Small intestine (tissue), 7 donors: Measurements from ENCODE around the gene ZNF500. TPM values are rescaled to one million over a fixed set of nuclear protein-coding genes. Genes with fewer than 3 reads are reported as not detected.

ENCODE experiments used
- DNase-seq, 2 donors: peaks; one replicate each; pipeline versions ENCODE4 v3.0.0 to v3.0.0-alpha.2; 2013
- FAIRE-seq: peaks from 2 replicates; lab custom pipeline; 2012; peaks lifted over from hg19 to GRCh38; lab: Jason Lieb, UNC
- H3K27ac ChIP-seq, 3 donors: one replicate each; pipeline ENCODE4 v1.5.1; 2013; ENCODE audit warnings: low read length in 2 of 3, mild to moderate bottlenecking in 2 of 3, control low read depth in 1 of 3, inconsistent platforms in 1 of 3, low read depth in 1 of 3, moderate library complexity in 1 of 3
- H3K27me3 ChIP-seq, 3 donors: one replicate each; pipeline ENCODE4 v1.6.1; 2013; ENCODE audit warnings: low read length in 3 of 3, inconsistent platforms in 1 of 3; ENCODE audit not compliant: control insufficient read depth in 3 of 3, insufficient read depth in 3 of 3
- H3K36me3 ChIP-seq, 3 donors: one replicate each; pipeline ENCODE4 v1.6.1; 2013; ENCODE audit warnings: low read length in 3 of 3, inconsistent platforms in 1 of 3, low read depth in 1 of 3, mild to moderate bottlenecking in 1 of 3, moderate library complexity in 1 of 3; ENCODE audit not compliant: control insufficient read depth in 3 of 3, insufficient read depth in 2 of 3
- H3K4me1 ChIP-seq, 3 donors: one replicate each; pipeline ENCODE4 v1.6.1; 2013; ENCODE audit warnings: low read length in 2 of 3, inconsistent platforms in 1 of 3, low read depth in 1 of 3, mild to moderate bottlenecking in 1 of 3, moderate library complexity in 1 of 3; ENCODE audit not compliant: control insufficient read depth in 3 of 3, insufficient read depth in 2 of 3
- H3K4me3 ChIP-seq, 3 donors: one replicate each; pipeline ENCODE4 v1.5.1; 2013; ENCODE audit warnings: low read length in 3 of 3, control low read depth in 1 of 3, inconsistent platforms in 1 of 3, low read depth in 1 of 3, mild to moderate bottlenecking in 1 of 3, moderate library complexity in 1 of 3
- H3K9me3 ChIP-seq, 2 donors: one replicate each; pipeline ENCODE4 v1.6.1; 2013; ENCODE audit warnings: low read depth in 1 of 2, low read length in 1 of 2; ENCODE audit not compliant: control insufficient read depth in 2 of 2, insufficient read depth in 1 of 2
- WGBS, 3 donors: extraction: QIAGEN DNeasy Blood & Tissue Kit; methylation state at CpG; one replicate each; pipeline ENCODE4 v1.1.7; 2013; 5-methylcytosine and 5-hydroxymethylcytosine counted together
- polyA plus RNA-seq, 4 donors: library from polyadenylated mRNA; stranded (reverse) in 3 of 4; unstranded in 1 of 4; fragments of 200-250 nt in 3 of 4; fragments of 120-200 nt in 1 of 4; gene quantifications; one replicate each; pipeline versions ENCODE4 v1.2.1 to v1.2.3, GENCODE V29; 2013
- donor health status: healthy with polysubstance abuse.
- donor health status: control.
- donor health status: control.
- donor health status: Bipolar disorder and iron deficiency.
- donor health status: healthy.

ZNF500 gene
- polyA plus RNA-seq, 4 donors: 2.0 to 11.1 (median 6.6) TPM

- Histone ChIP-seq H3K4me1 (peaks cover 0 to 13% (median 0%) of the 10 kb centered on the region in 3 donors), H3K27ac (no peak overlapping the region), H3K9me3 (no peaks in the 10 kb centered on the region), H3K36me3 (no peaks in the 10 kb centered on the region), H3K4me3 (no peak overlapping the region), H3K27me3 (no peaks in the 10 kb centered on the region)
- FAIRE-seq: no peak
- 78 to 81% (median 81%) methylated on average over 12 to 16 of the region's 16 CpGs for WGBS, 3 donors
- no peak for DNase-seq
Observed at GRCh38 chr16:4783951-4784336, 17.0 kb upstream of the ZNF500 start.

DNA sequence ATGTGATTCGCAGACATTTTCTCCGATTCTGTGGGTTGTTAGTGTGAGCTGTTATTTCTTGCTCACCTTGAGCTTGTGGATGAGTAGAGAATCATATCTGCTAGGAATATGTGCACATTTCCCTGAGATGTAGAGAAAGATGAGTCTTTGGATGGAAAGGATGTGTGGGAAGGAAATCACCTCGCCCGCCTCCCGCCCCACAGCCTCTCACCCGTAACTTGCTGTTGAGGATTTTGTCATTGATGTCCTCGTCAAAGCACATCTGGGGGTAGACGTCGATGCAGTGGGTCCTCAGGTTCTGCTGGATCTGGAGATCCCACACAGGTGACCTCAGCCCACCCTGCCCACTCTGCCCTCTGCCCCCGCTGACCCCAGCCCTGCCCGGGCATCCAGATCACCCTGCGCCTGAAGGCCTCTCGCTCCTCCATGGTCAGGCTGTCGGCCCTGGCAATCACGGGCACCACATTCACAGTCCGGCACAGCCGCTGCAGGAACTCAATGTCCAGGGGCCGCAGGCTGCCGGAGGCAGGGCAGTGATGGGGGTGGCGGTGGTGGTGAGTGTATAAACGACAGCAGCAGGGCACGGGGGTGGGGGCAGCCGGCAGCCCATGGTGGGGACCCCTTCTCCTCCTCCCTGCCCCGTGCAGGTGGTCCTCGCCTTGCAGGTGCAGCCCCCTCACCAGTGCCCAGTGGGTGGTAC is 16.4 kb upstream of the ZNF500 start:
- Histone ChIP-seq H3K27me3 (no peaks in the 10 kb centered on the region), H3K4me1 (peaks cover 0 to 11% (median 0%) of the 10 kb centered on the region in 3 donors), H3K9me3 (no peaks in the 10 kb centered on the region), H3K36me3 (no peaks in the 10 kb centered on the region), H3K4me3 (no peak overlapping the region), H3K27ac (no peak overlapping the region)
- 90 to 91% (median 91%) methylated on average over 23 to 25 of the region's 25 CpGs for WGBS, 3 donors
- no peak for DNase-seq
- no peak for FAIRE-seq

- Histone ChIP-seq H3K36me3 (no peaks in the 10 kb centered on the region), H3K27me3 (no peaks in the 10 kb centered on the region), H3K9me3 (no peaks in the 10 kb centered on the region), H3K27ac (no peak overlapping the region), H3K4me1 (no peaks in the 10 kb centered on the region), H3K4me3 (no peak overlapping the region)
- DNase-seq: no peak
- FAIRE-seq: no peak
- 69 to 84% (median 77%) methylated on average over 4 of the region's 4 CpGs for WGBS, 3 donors
Observed at GRCh38 chr16:4780235-4780634, 13.3 kb upstream of the ZNF500 start.

- DNase-seq (no peak), FAIRE-seq (no peak)
- no peak overlapping the region for H3K27ac ChIP-seq
- H3K27me3 ChIP-seq: no peaks in the 10 kb centered on the region
- no peak overlapping the region for H3K4me3 ChIP-seq
- no peaks in the 10 kb centered on the region for H3K4me1 ChIP-seq
- 93 to 96% (median 94%) methylated on average over 5 of the region's 5 CpGs for WGBS, 3 donors
- no peaks in the 10 kb centered on the region for H3K9me3 ChIP-seq
- H3K36me3 ChIP-seq: no peaks in the 10 kb centered on the region
Observed at GRCh38 chr16:4778050-4778392, 11.1 kb upstream of the ZNF500 start.

DNA sequence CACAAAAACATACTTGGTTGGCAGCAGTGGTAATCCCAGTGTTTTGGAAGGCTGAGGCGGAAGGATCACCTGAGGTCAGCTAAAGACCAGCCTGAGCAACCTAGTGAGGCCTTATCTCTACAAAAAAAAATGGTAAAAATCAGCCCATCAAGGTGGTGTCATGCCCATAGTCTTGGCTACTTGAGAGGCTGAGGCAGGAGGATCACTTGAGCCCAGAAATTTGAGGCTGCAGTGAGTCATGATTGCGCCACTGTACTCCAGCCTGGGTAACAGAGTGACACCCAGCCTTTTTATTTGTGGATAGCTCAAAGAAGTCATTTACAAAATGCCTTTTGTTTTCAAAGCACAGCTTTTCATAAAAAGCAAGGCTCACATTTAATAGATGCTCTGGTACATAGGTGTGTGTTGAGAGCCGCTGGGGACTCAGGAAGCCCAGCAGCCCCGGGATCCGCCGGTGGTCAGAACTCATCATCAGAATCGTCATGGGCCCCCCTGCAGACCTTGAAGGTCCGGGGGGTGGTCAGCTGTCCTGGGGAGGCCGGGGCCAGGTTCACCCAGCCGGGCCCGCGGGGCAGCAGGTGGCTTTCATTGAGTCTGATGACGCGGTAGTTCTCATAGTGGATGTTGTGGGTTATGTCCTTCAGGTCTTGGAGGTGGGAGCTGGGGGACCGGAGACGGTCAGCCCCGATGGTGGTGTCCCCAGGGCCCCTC is 10.5 kb upstream of the ZNF500 start:
- DNase-seq: no peak
- 82 to 85% (median 84%) methylated on average over 17 of the region's 17 CpGs for WGBS, 3 donors
- Histone ChIP-seq H3K27ac (no peak overlapping the region), H3K9me3 (no peaks in the 10 kb centered on the region), H3K4me1 (no peaks in the 10 kb centered on the region), H3K36me3 (no peaks in the 10 kb centered on the region), H3K4me3 (no peak overlapping the region), H3K27me3 (no peaks in the 10 kb centered on the region)
- no peak for FAIRE-seq

- no peaks in the 10 kb centered on the region for H3K27me3 ChIP-seq
Observed at GRCh38 chr16:4776141-4776705, 9.3 kb upstream of the ZNF500 start.

GRCh38 chr16:4775005-4775404 is 8.0 kb upstream of the ZNF500 start:
- Histone ChIP-seq H3K36me3 (no peaks in the 10 kb centered on the region), H3K9me3 (no peaks in the 10 kb centered on the region), H3K4me1 (no peaks in the 10 kb centered on the region), H3K27ac (no peak overlapping the region), H3K27me3 (no peaks in the 10 kb centered on the region), H3K4me3 (no peak overlapping the region)
- 85 to 91% (median 91%) methylated on average over 8 to 13 of the region's 13 CpGs for WGBS, 3 donors
- no peak for FAIRE-seq
- no peak for DNase-seq

More at GRCh38 chr16:4776141-4776705, 9.3 kb upstream of the ZNF500 start:
- H3K4me1 ChIP-seq: no peaks in the 10 kb centered on the region
- H3K27ac ChIP-seq: no peak overlapping the region
- H3K4me3 ChIP-seq: no peak overlapping the region
- WGBS, 3 donors: 80 to 97% (median 91%) methylated on average over 2 of the region's 2 CpGs
- no peak for DNase-seq
- no peaks in the 10 kb centered on the region for H3K9me3 ChIP-seq
- no peak for FAIRE-seq
- H3K36me3 ChIP-seq: no peaks in the 10 kb centered on the region

DNA sequence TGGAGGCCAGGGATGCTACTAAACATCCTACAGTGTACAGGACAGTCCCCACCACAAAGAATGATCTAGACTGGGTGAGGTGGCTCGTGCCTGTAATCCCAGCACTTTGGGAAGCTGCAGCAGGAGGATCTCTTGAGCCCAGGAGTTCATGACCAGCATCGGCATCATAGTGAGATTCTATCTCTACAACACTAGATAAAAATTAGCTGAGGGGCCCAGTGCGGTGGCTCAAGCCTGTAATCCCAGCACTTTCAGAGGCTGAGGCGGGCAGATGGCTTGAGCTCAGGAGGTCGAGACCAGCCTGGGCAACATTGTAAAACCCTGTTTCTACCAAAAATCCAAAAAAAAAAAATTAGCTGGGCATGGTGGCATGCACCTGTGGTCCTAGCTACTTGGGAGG is 5.4 kb upstream of the ZNF500 start:
- Histone ChIP-seq H3K27me3 (no peaks in the 10 kb centered on the region), H3K27ac (no peak overlapping the region), H3K9me3 (no peaks in the 10 kb centered on the region), H3K4me1 (peaks cover 0 to 10% (median 7%) of the 10 kb centered on the region in 3 donors), H3K36me3 (no peaks in the 10 kb centered on the region), H3K4me3 (no peak overlapping the region)
- WGBS, 3 donors: 78 to 89% (median 79%) methylated on average over 5 of the region's 5 CpGs
- FAIRE-seq (no peak), DNase-seq (no peak)
